Subcutaneous adipose tissue (tissue), 4 donors: Measurements from ENCODE around the gene C2orf80. TPM values are rescaled to one million over a fixed set of nuclear protein-coding genes. Genes with fewer than 3 reads are reported as not detected.

Experiments used
- CTCF ChIP-seq: fragments of 450-650 bp; IDR thresholded peaks from one replicate; pipeline ENCODE4 v1.5.1; 2016; ENCODE audit warnings: low read depth, mild to moderate bottlenecking, control low read depth, antibody characterized with exemption, moderate library complexity
- total RNA-seq, 4 donors: library from RNA; depleted of rRNA; stranded (reverse); fragments of >200 nt; gene quantifications; one replicate each; pipeline ENCODE4 v1.1.0, GENCODE V29; 2016

C2orf80 gene
- total RNA-seq, 4 donors from 2014 or later, result not detected

GRCh38 chr2:208150956-208151355 lies 38.9 kb downstream of the C2orf80 start:
- no peak for TF ChIP-seq CTCF

- no peak for TF ChIP-seq CTCF
Measured at GRCh38 chr2:208150094-208150493, 39.7 kb downstream of the C2orf80 start.

- no peak for TF ChIP-seq CTCF
Measured at GRCh38 chr2:208148803-208149202, 41.0 kb downstream of the C2orf80 start.

- TF ChIP-seq CTCF, result no peak
Measured at GRCh38 chr2:208147759-208148158, 42.1 kb downstream of the C2orf80 start.

- TF ChIP-seq CTCF, result no peak
Measured at GRCh38 chr2:208147008-208147407, 42.8 kb downstream of the C2orf80 start.

- TF ChIP-seq CTCF, result no peak
Measured at GRCh38 chr2:208146006-208146405, 43.8 kb downstream of the C2orf80 start, which contains the start of gene CRYGB. TSS of gene CRYGB (minus strand) at chr2:208146158. CDS start at chr2:208146120, 38 bp downstream.

GRCh38 chr2:208142925-208143799 lies 46.7 kb downstream of the C2orf80 start:
- no peak for TF ChIP-seq CTCF
